OCI-LY7 (cell line): ENCODE results near the gene NPEPPS.

Experiments
- CTCF ChIP-seq: fragments of 200-600 bp; sonication (generic); conservative IDR thresholded peaks from 2 replicates; pipeline ENCODE4 v1.5.1; 2014; ENCODE audit warnings: mild to moderate bottlenecking, antibody characterized with exemption, low read length, moderate library complexity, mixed read lengths
- EZH2phosphoT487 ChIP-seq: fragments of 200-600 bp; sonication (generic); IDR thresholded peaks from 2 replicates; pipeline ENCODE4 v1.6.1; 2018; ENCODE audit warnings: low read depth, borderline replicate concordance, mild to moderate bottlenecking, mixed run types, antibody characterized with exemption, low read length, moderate library complexity, mixed read lengths

DNA sequence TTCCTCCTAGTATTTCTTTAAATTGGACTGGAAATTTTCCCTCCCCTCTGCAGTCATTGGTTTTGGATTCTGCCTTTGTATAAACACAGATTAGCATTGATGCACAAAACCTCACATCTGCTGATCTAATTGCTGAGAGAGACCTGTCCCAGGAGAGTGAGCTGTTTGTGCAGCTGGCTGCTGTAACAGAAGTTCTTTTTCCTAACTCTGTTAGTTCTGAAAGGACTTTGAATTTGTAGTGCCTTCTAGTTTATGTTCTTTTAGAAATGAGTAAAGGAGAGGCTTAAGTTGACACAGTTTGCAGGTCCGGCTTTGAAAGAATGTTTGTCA lies 73.7 kb downstream of the NPEPPS start:
- TF ChIP-seq CTCF (no peak), EZH2phosphoT487 (no peak)
